ENCODE measurements around the gene BNC2.

BNC2 gene

DNA sequence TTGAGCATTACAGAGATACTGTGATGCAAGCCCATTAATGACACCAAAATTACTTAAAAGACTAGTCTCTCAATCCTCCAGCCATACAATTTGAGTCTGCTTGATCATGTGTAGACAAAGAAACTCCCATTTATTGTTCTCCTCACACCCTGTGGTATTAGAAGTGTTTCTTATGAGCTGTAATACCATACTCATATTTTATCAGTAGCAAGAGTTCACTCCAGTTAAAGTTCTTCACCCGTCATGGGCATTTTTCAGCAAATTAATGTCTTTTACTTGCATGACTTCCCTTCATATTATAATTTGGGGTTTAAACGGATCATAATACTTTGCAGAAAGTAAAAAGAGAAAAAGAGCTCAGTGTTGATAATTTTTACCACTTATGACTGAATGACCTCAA is 242.9 kb downstream of the BNC2 start:
- no peaks in the 10 kb centered on the region for H3K27me3 ChIP-seq (ENCODE audit: insufficient read depth, low read length)
- no peak overlapping the region for H2AFZ ChIP-seq (ENCODE audit: low read length)
- no peaks in the 10 kb centered on the region for H3K9me3 ChIP-seq (ENCODE audit: low read length)
- H3K9me2 ChIP-seq (ENCODE audit: low read depth, low read length): no peaks in the 10 kb centered on the region
- no peak overlapping the region for H3K4me3 ChIP-seq (ENCODE audit: low read depth, low read length, poor library complexity, severe bottlenecking)
- no peak overlapping the region for H3K27ac ChIP-seq (ENCODE audit: low read depth, low read length, poor library complexity, severe bottlenecking)
- H3K79me2 ChIP-seq (ENCODE audit: insufficient read depth, low read length): no peaks in the 10 kb centered on the region
- H3F3A ChIP-seq (ENCODE audit: insufficient read depth, low read length): no peaks in the 10 kb centered on the region
- no peaks in the 10 kb centered on the region for H3K36me3 ChIP-seq (ENCODE audit: insufficient read depth, low read length)
- TF ChIP-seq EZH2 (IDR thresholded peaks at IDR 0.05; ENCODE audit: borderline replicate concordance, low read length) (no peak), CTCF (IDR thresholded peaks at IDR 0.05; ENCODE audit: low read length) (no peak)
- no peak overlapping the region for H3K9ac ChIP-seq (ENCODE audit: low read length)
- H4K20me1 ChIP-seq (ENCODE audit: insufficient read depth, low read length): no peaks in the 10 kb centered on the region
- H3K4me2 ChIP-seq (ENCODE audit: low read length): no peak overlapping the region
- H3K4me1 ChIP-seq (ENCODE audit: insufficient read depth, low read length, severe bottlenecking): no peaks in the 10 kb centered on the region

DNA sequence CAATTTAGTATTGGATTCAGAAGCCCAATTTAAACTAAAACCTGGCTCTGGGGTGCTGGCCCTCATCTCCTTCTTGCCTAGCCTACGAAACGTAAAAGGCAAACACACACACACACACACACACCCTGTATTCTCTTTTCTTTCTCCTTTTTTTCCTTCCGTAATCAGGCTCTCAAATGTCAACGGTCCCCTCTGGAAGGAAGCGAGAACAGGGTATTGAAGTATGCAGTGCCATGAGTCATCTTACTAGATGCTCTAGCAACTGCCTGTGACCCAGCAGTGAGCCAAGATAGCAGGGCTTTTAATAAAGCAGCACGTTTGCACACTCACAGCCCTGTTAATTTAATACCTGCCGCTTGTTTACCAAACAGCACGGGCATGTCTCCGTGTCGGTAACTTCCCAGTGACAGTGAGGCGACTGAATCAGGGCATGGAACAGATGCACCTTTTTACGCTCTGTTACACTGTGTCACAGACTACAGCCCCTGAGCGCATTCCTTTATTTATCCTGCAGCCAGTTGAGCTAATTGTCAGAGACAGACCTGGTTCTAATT is 243.8 kb downstream of the BNC2 start:
- H3K79me2 ChIP-seq (ENCODE audit: insufficient read depth, low read length): no peaks in the 10 kb centered on the region
- H3K4me2 ChIP-seq (ENCODE audit: low read length): no peak overlapping the region
- no peak overlapping the region for H2AFZ ChIP-seq (ENCODE audit: low read length)
- H3K36me3 ChIP-seq (ENCODE audit: insufficient read depth, low read length): no peaks in the 10 kb centered on the region
- H3K9me3 ChIP-seq (ENCODE audit: low read length): no peaks in the 10 kb centered on the region
- H3K4me1 ChIP-seq (ENCODE audit: insufficient read depth, low read length, severe bottlenecking): no peaks in the 10 kb centered on the region
- no peaks in the 10 kb centered on the region for H3K27me3 ChIP-seq (ENCODE audit: insufficient read depth, low read length)
- no peak for TF ChIP-seq CTCF (IDR thresholded peaks at IDR 0.05; ENCODE audit: low read length)
- no peak for TF ChIP-seq EZH2 (IDR thresholded peaks at IDR 0.05; ENCODE audit: borderline replicate concordance, low read length)
- H3K27ac ChIP-seq (ENCODE audit: low read depth, low read length, poor library complexity, severe bottlenecking): no peak overlapping the region
- H4K20me1 ChIP-seq (ENCODE audit: insufficient read depth, low read length): no peaks in the 10 kb centered on the region
- H3K4me3 ChIP-seq (ENCODE audit: low read depth, low read length, poor library complexity, severe bottlenecking): no peak overlapping the region
- H3K9me2 ChIP-seq (ENCODE audit: low read depth, low read length): no peaks in the 10 kb centered on the region
- no peaks in the 10 kb centered on the region for H3F3A ChIP-seq (ENCODE audit: insufficient read depth, low read length)
- H3K9ac ChIP-seq (ENCODE audit: low read length): no peak overlapping the region

GRCh38 chr9:16625811-16626210 is 244.7 kb downstream of the BNC2 start:
- Histone ChIP-seq H3K79me2 (ENCODE audit: insufficient read depth, low read length) (no peaks in the 10 kb centered on the region), H3K9me2 (ENCODE audit: low read depth, low read length) (no peaks in the 10 kb centered on the region), H3K4me1 (ENCODE audit: insufficient read depth, low read length, severe bottlenecking) (no peaks in the 10 kb centered on the region), H3K27me3 (ENCODE audit: insufficient read depth, low read length) (no peaks in the 10 kb centered on the region), H2AFZ (ENCODE audit: low read length) (no peak overlapping the region), H4K20me1 (ENCODE audit: insufficient read depth, low read length) (no peaks in the 10 kb centered on the region), H3K27ac (ENCODE audit: low read depth, low read length, poor library complexity, severe bottlenecking) (no peak overlapping the region), H3K9ac (ENCODE audit: low read length) (no peak overlapping the region), H3K36me3 (ENCODE audit: insufficient read depth, low read length) (no peaks in the 10 kb centered on the region), H3K4me3 (ENCODE audit: low read depth, low read length, poor library complexity, severe bottlenecking) (no peak overlapping the region), H3K4me2 (ENCODE audit: low read length) (no peak overlapping the region), H3F3A (ENCODE audit: insufficient read depth, low read length) (no peaks in the 10 kb centered on the region), H3K9me3 (ENCODE audit: low read length) (no peaks in the 10 kb centered on the region)
- TF ChIP-seq CTCF (IDR thresholded peaks at IDR 0.05; ENCODE audit: low read length): no peak
- no peak for TF ChIP-seq EZH2 (IDR thresholded peaks at IDR 0.05; ENCODE audit: borderline replicate concordance, low read length)
